ENCODE data around the gene IL17B.

DNA sequence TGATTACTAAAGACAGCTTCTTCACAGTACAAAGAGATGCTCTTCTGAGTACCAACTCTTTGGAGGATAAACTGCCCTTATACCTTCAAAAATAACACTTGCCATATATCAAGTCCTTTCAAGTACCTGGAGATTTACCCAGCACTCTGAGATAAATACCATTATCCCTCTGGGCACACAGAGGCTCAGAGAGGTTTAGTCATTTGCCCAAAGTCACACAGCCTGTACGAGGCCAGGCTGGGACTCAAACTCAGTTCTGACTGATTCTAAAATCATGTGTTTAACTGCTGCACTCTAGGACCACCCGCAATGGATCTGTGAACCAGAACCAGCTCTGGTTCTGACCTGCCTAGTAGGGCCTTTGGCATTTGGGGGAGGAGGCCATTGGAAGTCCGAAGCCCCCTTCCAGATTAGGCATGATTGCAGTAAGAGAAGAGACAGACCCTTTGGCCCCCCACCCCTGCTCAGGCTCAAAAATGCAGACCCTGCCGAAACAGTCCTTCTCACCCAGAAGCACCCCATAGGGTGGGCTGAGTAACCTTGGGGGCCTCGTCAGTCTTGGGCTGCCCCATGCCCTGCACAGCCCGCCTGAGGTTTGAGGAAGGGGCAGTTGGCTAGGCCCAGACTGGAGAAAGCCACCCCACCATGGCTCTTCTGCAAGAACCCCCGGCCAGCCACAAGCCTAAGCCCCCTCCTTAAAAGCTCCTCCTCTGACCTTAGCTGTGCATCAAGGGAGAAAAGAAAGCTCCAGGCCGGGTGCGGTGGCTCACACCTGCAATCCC, 32.8 kb upstream of the IL17B start:
- TF ChIP-seq, protein P1, sequence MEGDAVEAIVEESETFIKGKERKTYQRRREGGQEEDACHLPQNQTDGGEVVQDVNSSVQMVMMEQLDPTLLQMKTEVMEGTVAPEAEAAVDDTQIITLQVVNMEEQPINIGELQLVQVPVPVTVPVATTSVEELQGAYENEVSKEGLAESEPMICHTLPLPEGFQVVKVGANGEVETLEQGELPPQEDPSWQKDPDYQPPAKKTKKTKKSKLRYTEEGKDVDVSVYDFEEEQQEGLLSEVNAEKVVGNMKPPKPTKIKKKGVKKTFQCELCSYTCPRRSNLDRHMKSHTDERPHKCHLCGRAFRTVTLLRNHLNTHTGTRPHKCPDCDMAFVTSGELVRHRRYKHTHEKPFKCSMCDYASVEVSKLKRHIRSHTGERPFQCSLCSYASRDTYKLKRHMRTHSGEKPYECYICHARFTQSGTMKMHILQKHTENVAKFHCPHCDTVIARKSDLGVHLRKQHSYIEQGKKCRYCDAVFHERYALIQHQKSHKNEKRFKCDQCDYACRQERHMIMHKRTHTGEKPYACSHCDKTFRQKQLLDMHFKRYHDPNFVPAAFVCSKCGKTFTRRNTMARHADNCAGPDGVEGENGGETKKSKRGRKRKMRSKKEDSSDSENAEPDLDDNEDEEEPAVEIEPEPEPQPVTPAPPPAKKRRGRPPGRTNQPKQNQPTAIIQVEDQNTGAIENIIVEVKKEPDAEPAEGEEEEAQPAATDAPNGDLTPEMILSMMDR (conservative IDR thresholded peaks at IDR 0.05) = no peak
- no peak for TF ChIP-seq ZFX (IDR thresholded peaks at IDR 0.05)
